Measurements from ENCODE around the gene USP6NL. TPM values are rescaled to one million over a fixed set of nuclear protein-coding genes. Genes with fewer than 3 reads are reported as not detected.

The USP6NL gene
- total RNA-seq, 4 donors from 2014 or later: 13.9 to 17.1 (median 15.8) TPM

DNA sequence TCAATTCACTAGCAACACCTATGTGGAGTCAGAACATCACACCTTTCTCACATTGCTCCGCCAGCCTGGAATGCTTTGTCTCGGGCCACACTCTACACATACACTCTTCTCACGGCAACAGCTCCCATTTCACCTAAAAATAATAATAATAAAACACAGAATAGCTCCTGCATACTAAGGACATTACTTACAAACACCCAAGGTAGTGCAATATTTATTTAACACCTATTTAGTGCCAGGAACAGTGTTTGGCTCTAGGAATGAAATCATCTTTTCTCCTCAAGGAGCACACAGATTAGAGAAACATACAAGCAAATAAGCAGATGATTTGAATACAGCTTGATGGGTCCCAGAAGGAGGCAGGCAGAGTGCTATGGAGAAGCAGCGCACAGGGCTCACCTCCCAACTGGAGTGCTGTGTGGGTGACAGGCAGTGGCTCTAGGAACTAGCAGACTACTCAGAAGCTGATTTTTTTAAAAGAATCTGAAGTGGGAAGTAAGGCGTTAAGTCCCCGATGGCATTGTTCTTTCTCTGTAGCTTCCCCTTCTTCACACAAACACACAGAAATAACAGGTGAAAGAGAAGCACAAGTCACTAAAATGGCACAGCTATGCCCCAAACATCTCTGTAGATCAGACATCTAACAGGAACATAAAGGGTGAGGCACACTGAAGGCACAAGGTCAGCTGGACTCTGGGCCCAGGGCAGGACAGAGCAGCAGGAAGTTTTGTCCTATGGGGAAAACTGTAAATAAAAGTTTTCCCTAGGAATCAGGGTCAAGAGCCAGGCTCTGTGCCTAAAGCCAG is 16.7 kb downstream of the USP6NL start:
- DNase-seq (ENCODE audit: low spot score) (no peak), ATAC-seq (ENCODE audit: low FRiP score) (no peak)
- TF ChIP-seq, protein P1, sequence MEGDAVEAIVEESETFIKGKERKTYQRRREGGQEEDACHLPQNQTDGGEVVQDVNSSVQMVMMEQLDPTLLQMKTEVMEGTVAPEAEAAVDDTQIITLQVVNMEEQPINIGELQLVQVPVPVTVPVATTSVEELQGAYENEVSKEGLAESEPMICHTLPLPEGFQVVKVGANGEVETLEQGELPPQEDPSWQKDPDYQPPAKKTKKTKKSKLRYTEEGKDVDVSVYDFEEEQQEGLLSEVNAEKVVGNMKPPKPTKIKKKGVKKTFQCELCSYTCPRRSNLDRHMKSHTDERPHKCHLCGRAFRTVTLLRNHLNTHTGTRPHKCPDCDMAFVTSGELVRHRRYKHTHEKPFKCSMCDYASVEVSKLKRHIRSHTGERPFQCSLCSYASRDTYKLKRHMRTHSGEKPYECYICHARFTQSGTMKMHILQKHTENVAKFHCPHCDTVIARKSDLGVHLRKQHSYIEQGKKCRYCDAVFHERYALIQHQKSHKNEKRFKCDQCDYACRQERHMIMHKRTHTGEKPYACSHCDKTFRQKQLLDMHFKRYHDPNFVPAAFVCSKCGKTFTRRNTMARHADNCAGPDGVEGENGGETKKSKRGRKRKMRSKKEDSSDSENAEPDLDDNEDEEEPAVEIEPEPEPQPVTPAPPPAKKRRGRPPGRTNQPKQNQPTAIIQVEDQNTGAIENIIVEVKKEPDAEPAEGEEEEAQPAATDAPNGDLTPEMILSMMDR (IDR thresholded peaks at IDR 0.05): no peak

DNA sequence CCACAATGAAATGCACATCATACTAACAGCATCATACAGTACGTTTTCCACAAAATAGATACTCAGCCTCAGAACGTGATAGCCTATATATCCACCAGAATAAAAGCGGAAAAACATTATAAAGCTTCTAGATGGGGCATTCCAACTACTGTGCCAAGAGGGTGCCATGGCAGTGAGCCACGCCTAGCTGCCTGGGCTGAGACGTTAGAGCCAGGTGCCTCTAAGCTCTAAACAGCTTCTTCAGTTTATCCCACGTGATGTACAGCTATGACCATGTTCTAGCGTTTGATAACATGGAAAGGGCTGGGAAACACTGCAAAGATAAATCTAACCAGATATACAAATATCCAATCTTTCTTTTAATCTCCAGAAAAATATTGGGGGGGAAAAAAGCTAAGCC is 17.8 kb downstream of the USP6NL start:
- TF ChIP-seq, protein P1 (IDR thresholded peaks at IDR 0.05): no peak
- DNase-seq (ENCODE audit: low spot score): no peak
- ATAC-seq (ENCODE audit: low FRiP score): no peak

DNA sequence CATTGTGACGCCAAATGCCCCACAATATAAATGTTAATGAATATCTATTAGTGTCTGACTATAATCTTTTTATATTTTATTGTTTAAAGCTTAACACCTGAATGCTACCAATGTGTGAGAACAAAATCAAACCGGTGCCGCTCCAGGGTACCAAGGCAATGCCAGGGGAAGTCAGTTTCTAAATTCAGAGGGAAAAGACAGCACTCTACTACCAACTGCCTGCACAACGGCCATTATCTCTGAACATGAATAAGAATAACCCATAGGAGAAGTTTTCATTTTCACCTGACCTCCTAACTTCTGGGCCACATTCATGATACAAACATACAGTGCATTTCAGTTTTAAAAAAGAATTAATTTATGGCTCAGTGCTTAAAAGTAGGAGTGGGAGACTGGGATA is 21.7 kb downstream of the USP6NL start:
- ATAC-seq (ENCODE audit: low FRiP score): no peak
- no peak for DNase-seq (ENCODE audit: low spot score)
- TF ChIP-seq, protein P1 (IDR thresholded peaks at IDR 0.05): no peak

DNA sequence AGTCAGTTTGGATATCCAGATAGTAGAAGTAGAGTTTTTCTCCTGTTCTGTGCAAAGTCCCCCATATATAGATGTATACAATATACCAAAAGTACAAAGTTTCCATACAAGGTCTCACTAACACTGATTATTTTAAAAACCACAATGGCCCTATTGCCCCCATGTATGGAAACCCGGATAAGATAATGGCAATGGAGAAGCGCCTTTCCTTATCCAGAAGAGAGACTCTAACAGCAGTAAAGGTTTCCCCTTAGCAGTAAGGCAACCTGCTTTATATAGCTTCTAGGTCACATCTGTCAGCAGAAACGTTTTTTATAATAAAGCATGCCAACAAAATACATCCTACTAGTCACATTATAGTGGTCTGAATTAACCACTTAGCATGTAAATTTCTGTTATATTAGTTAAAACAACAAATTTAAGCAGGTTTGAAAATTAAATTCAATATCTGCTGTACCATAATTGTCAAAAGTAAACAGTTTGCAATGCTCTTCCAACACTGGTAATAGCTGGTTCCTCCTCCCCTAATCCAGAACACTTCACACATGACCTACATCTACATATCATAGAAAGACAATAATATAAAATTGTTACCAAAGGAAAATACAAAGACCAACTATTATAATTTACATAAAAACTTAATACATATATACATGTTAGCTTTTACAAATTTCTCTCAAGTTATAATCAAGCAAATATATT is 22.4 kb downstream of the USP6NL start:
- TF ChIP-seq, protein P1 (IDR thresholded peaks at IDR 0.05): no peak
- ATAC-seq (ENCODE audit: low FRiP score) (no peak), DNase-seq (ENCODE audit: low spot score) (no peak)

DNA sequence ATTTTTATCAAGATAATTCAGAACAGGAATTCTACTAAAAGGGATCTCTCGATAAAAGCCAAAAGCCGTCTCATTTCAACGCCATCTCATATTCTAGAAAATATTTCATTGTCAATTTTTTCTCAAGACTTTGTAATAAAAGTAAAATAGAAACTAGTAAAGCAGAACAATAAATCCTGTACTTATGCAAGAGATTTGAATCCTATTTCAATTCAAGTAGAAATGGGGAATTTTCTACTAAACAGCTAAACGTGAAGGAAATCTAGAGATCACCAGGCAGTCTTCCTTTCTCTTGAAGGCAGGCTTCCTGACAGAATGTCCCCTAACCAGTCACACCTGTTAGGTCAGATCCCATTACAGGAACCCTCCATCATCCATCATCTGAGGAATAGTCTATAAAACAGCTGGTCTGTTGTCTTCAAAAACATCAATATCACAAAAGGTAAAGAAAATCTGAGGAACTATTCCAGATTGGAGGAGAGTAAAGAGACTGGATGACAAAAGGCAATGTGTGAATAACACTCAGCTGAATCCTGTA is 23.7 kb downstream of the USP6NL start:
- DNase-seq (ENCODE audit: low spot score) (no peak), ATAC-seq (ENCODE audit: low FRiP score) (no peak)
- TF ChIP-seq, protein P1 (IDR thresholded peaks at IDR 0.05): no peak

DNA sequence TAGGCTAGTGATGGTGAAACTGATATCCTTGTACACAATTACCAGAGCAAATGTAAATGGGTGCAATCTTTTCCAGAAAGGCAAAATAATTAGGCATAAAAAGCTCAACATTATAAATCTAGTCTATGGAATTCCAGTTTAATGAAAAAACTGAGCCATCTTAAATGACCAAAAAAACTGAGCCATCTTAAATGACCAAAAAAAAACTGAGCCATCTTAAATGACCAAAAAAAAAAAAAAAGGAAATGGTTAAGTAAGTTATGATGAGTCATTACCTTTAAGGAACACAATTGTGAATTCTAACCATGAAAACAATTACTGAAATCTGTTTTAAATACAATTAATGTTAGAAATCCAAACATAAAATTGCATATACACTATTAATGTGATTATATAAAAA is 25.3 kb downstream of the USP6NL start:
- TF ChIP-seq, protein P1 (IDR thresholded peaks at IDR 0.05): no peak
- no peak for ATAC-seq (ENCODE audit: low FRiP score)
- DNase-seq (ENCODE audit: low spot score): no peak

Data from omental fat pad (tissue), 4 donors.